Duodenal mucosa (tissue), 2 donors: ENCODE measurements around the gene APOC3.

Experiments
- H3K27ac ChIP-seq: one replicate; pipeline ENCODE4 v1.7.0; 2013; ENCODE audit warnings: low read depth, low read length
- H3K27me3 ChIP-seq, 2 donors: one replicate each; pipeline ENCODE4 v1.7.0; 2013; ENCODE audit warnings: low read length in 2 of 2, control low read depth in 1 of 2; ENCODE audit not compliant: insufficient read depth in 2 of 2, control insufficient read depth in 1 of 2
- H3K36me3 ChIP-seq, 2 donors: one replicate each; pipeline ENCODE4 v1.7.0; 2013; ENCODE audit warnings: low read length in 2 of 2, control low read depth in 1 of 2; ENCODE audit not compliant: insufficient read depth in 2 of 2, control insufficient read depth in 1 of 2
- H3K4me1 ChIP-seq, 2 donors: one replicate each; pipeline ENCODE4 v1.7.0; 2013; ENCODE audit warnings: low read length in 2 of 2, control low read depth in 1 of 2; ENCODE audit not compliant: insufficient read depth in 2 of 2, control insufficient read depth in 1 of 2
- H3K4me3 ChIP-seq, 2 donors: one replicate each; pipeline ENCODE4 v1.7.0; 2013; ENCODE audit warnings: low read length in 2 of 2, low read depth in 1 of 2
- H3K9ac ChIP-seq, 2 donors: one replicate each; pipeline ENCODE4 v1.7.0; 2013; ENCODE audit warnings: low read length in 2 of 2, low read depth in 1 of 2
- H3K9me3 ChIP-seq, 2 donors: one replicate each; pipeline ENCODE4 v1.7.0; 2013; ENCODE audit warnings: low read length in 2 of 2, control low read depth in 1 of 2; ENCODE audit not compliant: control insufficient read depth in 1 of 2

APOC3 gene

GRCh38 chr11:116860303-116860702, 30.6 kb downstream of the APOC3 start:
- Histone ChIP-seq H3K9me3 (no peaks in the 10 kb centered on the region), H3K27me3 (no peaks in the 10 kb centered on the region), H3K4me3 (no peak overlapping the region), H3K36me3 (peaks cover 34 to 72% of the 10 kb centered on the region in 2 donors), H3K27ac (no peak overlapping the region), H3K4me1 (peaks cover 0 to 2% of the 10 kb centered on the region in 2 donors), H3K9ac (no peak overlapping the region)

DNA sequence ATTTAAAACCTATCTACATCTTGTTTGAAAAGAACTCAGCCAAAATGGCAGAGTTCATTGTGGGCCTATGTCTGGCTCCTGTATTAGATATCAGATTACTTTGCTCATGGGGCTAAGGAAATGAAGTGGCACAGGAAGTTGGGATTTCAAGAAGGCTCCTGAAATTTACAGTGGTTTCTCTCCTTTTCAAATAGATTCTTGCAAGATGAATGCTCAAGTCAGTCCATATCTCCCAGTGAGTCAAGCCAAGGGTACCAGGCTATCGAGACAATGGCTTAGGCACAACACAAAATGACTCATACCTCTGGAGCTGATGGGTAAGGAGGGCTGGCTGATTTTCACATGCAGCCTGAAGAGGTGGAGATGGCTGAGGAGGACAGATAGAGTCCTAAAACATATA, 31.8 kb downstream of the APOC3 start:
- no peak overlapping the region for H3K27ac ChIP-seq
- H3K9me3 ChIP-seq = no peaks in the 10 kb centered on the region
- no peaks in the 10 kb centered on the region for H3K27me3 ChIP-seq
- peaks cover 40 to 69% of the 10 kb centered on the region in 2 donors for H3K36me3 ChIP-seq
- H3K4me3 ChIP-seq = no peak overlapping the region
- no peak overlapping the region for H3K9ac ChIP-seq
- H3K4me1 ChIP-seq = no peaks in the 10 kb centered on the region

DNA sequence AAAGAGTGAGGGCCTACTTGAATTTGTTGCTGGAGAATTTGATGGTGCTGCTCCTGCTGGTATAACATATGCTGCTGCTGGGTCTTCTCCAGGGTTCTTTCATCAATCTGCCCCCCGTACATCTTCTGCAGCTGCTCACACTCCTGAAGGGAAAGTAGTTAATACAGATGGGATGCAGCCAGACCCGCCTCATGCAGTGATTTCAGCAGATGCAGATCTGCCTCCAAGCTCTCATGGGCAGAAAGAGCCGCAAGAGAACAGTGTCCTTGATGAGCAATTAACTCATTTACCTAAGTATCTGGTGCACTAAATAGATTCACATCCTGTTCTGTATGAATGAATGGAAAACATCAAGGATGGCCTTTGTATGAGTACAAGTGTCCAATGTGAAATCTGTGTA, 32.5 kb downstream of the APOC3 start:
- H3K4me1 ChIP-seq = no peaks in the 10 kb centered on the region
- no peak overlapping the region for H3K27ac ChIP-seq
- H3K9me3 ChIP-seq = no peaks in the 10 kb centered on the region
- H3K36me3 ChIP-seq = peaks cover 46 to 72% of the 10 kb centered on the region in 2 donors
- no peaks in the 10 kb centered on the region for H3K27me3 ChIP-seq
- H3K4me3 ChIP-seq = no peak overlapping the region
- H3K9ac ChIP-seq = no peak overlapping the region

GRCh38 chr11:116862951-116863350, 33.2 kb downstream of the APOC3 start:
- H3K9ac ChIP-seq = no peak overlapping the region
- H3K4me3 ChIP-seq = no peak overlapping the region
- no peaks in the 10 kb centered on the region for H3K27me3 ChIP-seq
- H3K4me1 ChIP-seq = no peaks in the 10 kb centered on the region
- H3K9me3 ChIP-seq = no peaks in the 10 kb centered on the region
- no peak overlapping the region for H3K27ac ChIP-seq
- H3K36me3 ChIP-seq = peaks cover 45 to 73% of the 10 kb centered on the region in 2 donors

DNA sequence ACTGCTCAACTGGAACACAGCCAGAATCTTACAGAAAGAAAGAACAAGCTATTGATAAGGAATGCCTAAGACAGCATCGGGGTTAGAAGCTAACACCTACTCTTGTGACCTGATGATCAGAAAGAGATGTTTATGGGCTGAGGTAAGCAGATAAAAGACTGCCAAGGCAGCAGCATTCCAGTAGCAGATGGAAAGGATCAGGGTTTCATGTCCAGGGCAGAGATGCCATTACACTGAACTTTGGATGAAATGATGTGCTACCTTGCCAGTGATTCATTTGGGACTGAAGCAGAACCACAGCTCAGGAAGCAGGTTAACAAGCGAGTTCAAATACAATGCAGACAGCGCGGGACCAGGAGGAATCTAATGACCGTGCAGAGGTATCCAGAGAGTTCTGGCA, 34.8 kb downstream of the APOC3 start:
- Histone ChIP-seq H3K36me3 (peaks cover 44 to 72% of the 10 kb centered on the region in 2 donors), H3K9ac (no peak overlapping the region), H3K27me3 (no peaks in the 10 kb centered on the region), H3K4me1 (no peaks in the 10 kb centered on the region), H3K27ac (no peak overlapping the region), H3K4me3 (no peak overlapping the region), H3K9me3 (no peaks in the 10 kb centered on the region)

- Histone ChIP-seq H3K9me3 (no peaks in the 10 kb centered on the region), H3K27ac (no peak overlapping the region), H3K9ac (no peak overlapping the region), H3K36me3 (peaks cover 43 to 77% of the 10 kb centered on the region in 2 donors), H3K4me1 (no peaks in the 10 kb centered on the region), H3K4me3 (no peak overlapping the region), H3K27me3 (no peaks in the 10 kb centered on the region)
Observed at GRCh38 chr11:116865696-116866095, 36.0 kb downstream of the APOC3 start.

DNA sequence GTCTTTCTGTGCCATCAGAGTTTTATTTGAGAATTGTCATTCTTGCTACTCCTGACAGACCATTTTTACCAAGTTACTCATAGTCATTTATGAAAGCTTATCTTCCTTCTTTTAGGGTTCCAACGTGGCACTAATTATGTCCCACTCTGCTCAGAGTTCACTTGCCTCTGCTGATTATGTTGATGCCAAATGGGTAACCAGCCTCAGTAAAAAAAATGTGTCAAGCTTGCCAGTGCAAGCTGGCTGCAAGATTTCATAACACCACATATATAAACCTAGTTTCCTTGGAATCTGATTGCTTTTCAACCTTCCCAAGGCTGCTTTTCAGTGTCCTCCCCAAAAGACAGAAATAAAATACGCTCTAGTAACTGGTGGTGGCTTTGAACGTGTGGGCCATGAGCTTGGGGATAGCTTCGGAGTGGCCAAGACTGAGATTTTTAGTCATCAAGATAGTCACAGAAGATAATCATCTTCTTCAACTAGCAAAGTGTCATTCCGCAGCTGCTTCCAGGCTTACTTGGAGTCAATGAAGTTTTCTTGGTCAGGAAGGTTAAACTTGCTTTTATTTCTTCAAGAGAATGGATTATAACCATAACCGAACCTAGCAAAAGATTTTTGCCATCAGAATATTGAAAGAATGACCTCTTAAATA, 37.2 kb downstream of the APOC3 start:
- H3K36me3 ChIP-seq = peaks cover 40 to 76% of the 10 kb centered on the region in 2 donors
- H3K9me3 ChIP-seq = no peaks in the 10 kb centered on the region
- no peak overlapping the region for H3K27ac ChIP-seq
- no peaks in the 10 kb centered on the region for H3K27me3 ChIP-seq
- no peak overlapping the region for H3K9ac ChIP-seq
- no peaks in the 10 kb centered on the region for H3K4me1 ChIP-seq
- H3K4me3 ChIP-seq = no peak overlapping the region

- H3K9ac ChIP-seq = no peak overlapping the region
- no peaks in the 10 kb centered on the region for H3K4me1 ChIP-seq
- H3K27me3 ChIP-seq = no peaks in the 10 kb centered on the region
- H3K9me3 ChIP-seq = no peaks in the 10 kb centered on the region
- H3K27ac ChIP-seq = no peak overlapping the region
- peaks cover 37 to 76% of the 10 kb centered on the region in 2 donors for H3K36me3 ChIP-seq
- no peak overlapping the region for H3K4me3 ChIP-seq
Observed at GRCh38 chr11:116867619-116868018, 37.9 kb downstream of the APOC3 start.

- Histone ChIP-seq H3K9me3 (no peaks in the 10 kb centered on the region), H3K36me3 (peaks cover 41 to 80% of the 10 kb centered on the region in 2 donors), H3K4me1 (no peaks in the 10 kb centered on the region), H3K9ac (no peak overlapping the region), H3K4me3 (no peak overlapping the region), H3K27me3 (no peaks in the 10 kb centered on the region), H3K27ac (no peak overlapping the region)
Observed at GRCh38 chr11:116868066-116868465, 38.4 kb downstream of the APOC3 start.

- no peak overlapping the region for H3K27ac ChIP-seq
- no peaks in the 10 kb centered on the region for H3K4me1 ChIP-seq
- no peaks in the 10 kb centered on the region for H3K27me3 ChIP-seq
- no peak overlapping the region for H3K4me3 ChIP-seq
- no peaks in the 10 kb centered on the region for H3K9me3 ChIP-seq
- peaks cover 40 to 80% of the 10 kb centered on the region in 2 donors for H3K36me3 ChIP-seq
- no peak overlapping the region for H3K9ac ChIP-seq
Observed at GRCh38 chr11:116869610-116870009, 39.9 kb downstream of the APOC3 start.
